ENCODE measurements around the gene ASRGL1.
"Not testable (repeated sequence)": the region's sequence is repeated elsewhere in the genome, so short reads cannot be mapped to it uniquely, and the experiment has no call there.

The ASRGL1 gene

GRCh38 chr11:62337303-62338181 is at the start of gene ASRGL1:
ASRGL1 (plus strand) TSS chr11:62337448; CDS start chr11:62337978, 530 bp downstream.
- peak; percentile 87 for DNase-seq
- peak; percentile 87 for ATAC-seq

DNA sequence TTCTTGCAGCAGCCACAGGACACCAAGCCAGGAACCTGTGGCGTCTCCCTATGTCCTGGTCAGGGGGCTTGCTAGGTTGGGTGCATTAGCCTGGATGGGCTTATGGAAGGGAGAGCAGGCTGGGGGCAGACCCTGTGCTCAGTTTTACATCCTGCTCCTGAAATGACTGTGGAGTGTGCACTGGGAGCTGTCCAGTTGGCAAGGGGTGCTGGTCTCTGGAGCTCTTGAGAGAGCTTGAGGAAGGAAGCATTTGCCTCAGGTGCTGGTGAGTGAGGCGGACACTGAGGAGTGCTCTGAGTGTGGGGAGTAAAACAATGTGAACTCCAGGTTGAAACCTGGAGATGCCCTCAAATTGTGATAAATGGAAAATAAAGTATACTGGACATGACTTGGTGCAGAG is 41.7 kb upstream of the ASRGL1 start:
- ATAC-seq: no peak
- DNase-seq: no peak

- ATAC-seq (no peak), DNase-seq (no peak)
Measured at GRCh38 chr11:62298975-62299374, 38.3 kb upstream of the ASRGL1 start, which contains the start of gene SCGB1D4. SCGB1D4 (minus strand) TSS chr11:62299075; CDS start chr11:62299010, 65 bp downstream.

GRCh38 chr11:62306227-62306626 is 31.0 kb upstream of the ASRGL1 start:
- no peak for ATAC-seq
- DNase-seq: no peak

GRCh38 chr11:62307950-62308349 is 29.3 kb upstream of the ASRGL1 start:
- ATAC-seq (no peak), DNase-seq (no peak)

DNA sequence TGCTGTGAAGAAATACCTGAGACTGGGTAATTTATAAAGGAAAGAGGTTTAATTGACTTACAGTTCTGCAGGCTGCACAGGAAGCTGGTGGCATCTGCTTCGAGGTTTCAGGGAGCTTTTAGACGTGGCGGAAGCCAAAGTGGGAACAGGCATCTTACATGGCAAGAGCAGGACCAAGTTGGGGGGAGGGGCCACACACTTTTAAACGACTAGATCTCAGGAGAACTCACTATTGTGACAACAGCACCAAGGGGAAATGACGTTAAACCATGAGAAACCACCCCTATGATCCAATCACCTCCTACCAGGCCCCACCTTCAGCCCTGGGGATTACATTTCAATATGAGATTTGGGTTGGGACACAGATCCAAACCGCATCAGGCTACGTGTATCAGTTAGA is 27.3 kb upstream of the ASRGL1 start:
- ATAC-seq (no peak), DNase-seq (no peak)

DNA sequence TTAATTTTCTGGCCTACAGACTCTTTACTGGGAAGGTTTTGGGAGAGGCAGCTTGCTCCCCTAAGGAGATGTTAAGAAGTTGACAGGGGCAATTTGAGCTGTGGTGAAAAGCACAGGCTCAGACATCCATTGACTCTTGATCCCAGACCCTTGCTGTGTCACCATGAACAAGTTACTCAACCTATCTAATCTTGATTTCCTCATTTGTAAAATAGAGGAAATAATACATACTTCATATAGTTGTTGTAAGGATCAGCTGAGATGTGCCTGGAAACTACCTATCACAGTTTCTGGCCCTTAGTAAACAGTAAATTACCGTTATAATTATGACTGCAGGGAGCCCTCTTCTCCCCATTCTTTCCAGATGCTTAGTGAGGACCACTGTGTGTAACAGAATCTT is 21.8 kb upstream of the ASRGL1 start:
- ATAC-seq (no peak), DNase-seq (no peak)

DNA sequence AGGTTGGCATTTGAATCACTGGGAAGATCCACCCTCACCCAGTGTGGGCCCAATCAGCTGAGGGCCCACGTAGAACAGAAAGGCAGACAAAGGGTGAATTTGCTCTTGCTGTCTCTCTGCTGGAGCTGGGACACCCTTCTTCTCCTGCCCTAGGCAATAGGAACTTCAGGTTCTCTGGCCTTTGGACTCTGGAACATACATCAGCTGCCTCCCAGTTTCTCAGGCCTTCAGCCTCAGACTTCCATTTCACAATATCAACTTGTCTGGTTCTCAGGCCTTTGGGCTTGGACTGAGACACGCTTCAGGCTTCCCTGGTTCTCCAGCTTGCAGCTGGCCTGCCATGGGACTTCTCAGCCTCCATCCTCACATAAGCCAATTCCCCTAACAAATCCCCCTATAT is 14.7 kb upstream of the ASRGL1 start:
- DNase-seq: no peak
- ATAC-seq: no peak

GRCh38 chr11:62324731-62325556 is 12.3 kb upstream of the ASRGL1 start:
- peak; percentile 71 for DNase-seq
- ATAC-seq: peak; percentile 79

GRCh38 chr11:62325781-62326180 is 11.5 kb upstream of the ASRGL1 start:
- ATAC-seq, DNase-seq: not testable (repeated sequence)

DNA sequence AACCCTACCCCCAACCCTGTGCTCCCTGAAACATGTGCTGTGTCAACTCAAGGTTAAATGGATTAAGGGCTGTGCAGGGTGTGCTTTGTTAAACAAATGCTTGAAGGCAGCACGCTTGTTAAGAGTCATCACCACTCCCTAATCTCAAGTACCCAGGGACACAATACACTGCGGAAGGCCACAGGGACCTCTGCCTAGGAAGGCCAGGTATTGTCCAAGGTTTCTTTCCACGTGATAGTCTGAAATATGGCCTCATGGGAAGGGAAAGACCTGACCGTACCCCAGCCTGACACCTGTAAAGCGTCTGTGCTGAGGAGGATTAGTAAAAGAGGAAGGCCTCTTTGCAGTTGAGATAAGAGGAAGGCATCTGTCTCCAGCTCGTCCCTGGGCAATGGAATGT is 10.5 kb upstream of the ASRGL1 start:
- DNase-seq, ATAC-seq: not testable (repeated sequence)

DNA sequence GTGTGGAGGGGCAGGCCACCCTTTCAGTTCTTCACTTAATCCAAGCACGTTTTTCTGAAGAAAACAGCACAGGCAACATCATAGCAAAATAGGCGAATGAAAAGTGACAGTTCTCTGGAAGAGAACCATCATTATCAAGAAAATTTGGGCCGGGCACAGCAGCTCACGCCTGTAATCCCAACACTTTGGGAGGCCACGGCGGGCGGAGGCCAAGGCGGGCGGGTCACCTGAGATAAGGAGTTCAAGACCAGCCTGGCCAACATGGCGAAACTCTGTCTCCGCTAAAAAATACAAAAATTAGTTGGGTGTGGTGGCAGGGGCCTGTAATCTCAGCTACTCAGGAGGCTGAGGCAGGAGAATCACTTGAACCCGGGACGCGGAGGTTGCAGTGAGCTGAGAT is 9.7 kb upstream of the ASRGL1 start:
- not testable (repeated sequence) for ATAC-seq, DNase-seq

- not testable (repeated sequence) for ATAC-seq, DNase-seq
Measured at GRCh38 chr11:62331264-62331663, 6.0 kb upstream of the ASRGL1 start.

- no peak for ATAC-seq
- no peak for DNase-seq
Measured at GRCh38 chr11:62333768-62334167, 3.5 kb upstream of the ASRGL1 start.

- ATAC-seq, DNase-seq: not testable (repeated sequence)
Measured at GRCh38 chr11:62336949-62337302, 322 bp upstream of the ASRGL1 start.

GRCh38 chr11:62338218-62338617 is 970 bp downstream of the ASRGL1 start:
- ATAC-seq (no peak), DNase-seq (no peak)

- DNase-seq (peak; percentile 57), ATAC-seq (no peak)
Measured at GRCh38 chr11:62340269-62340901, 3.1 kb downstream of the ASRGL1 start.

DNA sequence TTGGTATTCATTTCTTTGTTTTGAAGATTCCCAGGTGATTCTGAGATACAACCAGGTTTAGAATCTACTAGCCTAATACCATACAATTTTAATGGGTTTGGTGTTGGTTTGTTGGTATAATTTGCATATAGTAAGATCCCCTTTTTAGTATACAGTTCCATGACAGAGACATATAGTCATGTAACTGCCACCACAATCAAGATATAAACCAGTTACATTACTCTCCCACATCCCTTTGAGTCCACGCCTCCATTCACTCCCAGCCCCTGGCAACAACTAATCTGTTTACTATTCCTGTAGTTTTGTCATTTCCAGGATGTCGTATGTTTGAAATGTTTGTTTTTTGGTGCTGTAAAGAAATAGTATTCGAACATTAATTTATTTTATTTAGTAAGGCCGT is 4.3 kb downstream of the ASRGL1 start:
- DNase-seq (no peak), ATAC-seq (no peak)

DNA sequence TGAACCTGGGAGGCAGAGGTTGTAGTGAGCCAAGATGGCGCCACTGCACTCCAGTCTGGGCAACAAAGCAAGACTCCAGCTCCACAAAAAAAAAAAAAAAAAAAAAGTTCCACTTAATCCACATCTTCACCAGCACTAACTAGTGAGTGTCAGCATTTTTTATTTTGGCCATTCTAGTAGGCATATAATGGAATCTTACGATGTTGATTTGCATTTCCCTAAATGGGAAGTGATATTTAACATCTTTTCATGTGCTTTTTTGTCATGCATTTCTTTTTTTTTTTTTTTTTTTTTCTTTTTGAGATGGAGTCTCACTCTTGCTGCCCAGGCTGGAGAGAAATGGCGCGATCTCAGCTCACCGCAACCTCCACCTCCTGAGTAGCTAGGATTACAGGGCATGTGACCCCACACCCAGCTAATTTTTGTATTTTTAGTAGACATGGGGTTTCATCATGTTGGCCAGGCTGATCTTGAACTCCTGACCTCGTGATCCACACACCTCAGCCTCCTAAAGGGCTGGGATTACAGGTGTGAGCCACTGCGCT is 6.5 kb downstream of the ASRGL1 start:
- ATAC-seq, DNase-seq: not testable (repeated sequence)

DNA sequence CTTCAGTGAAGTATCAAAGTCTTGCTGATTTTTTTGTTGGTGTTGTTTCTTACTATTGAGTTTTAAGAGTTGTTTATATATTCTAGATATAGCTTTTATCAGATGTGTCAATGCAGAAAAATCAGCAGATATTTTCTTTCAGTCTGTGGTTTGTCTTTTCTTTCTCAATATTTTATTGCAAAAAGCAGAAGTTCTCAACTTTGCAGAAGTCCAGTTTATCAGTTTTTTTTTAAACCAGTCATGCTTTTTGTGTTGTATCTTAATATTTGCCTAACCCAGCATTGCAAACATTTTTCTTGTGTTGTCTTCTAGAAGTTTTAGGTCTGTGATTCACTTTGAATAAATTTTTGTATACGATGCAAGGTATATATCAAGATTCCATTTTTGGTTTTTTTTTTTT is 7.0 kb downstream of the ASRGL1 start:
- ATAC-seq: no peak
- DNase-seq: no peak

- ATAC-seq (no peak), DNase-seq (no peak)
Measured at GRCh38 chr11:62345861-62346260, 8.6 kb downstream of the ASRGL1 start.
